Activated CD8-positive, alpha-beta memory T cell treated with anti-CD3 and anti-CD28 coated beads for 1 hour (primary cell): Measurements from ENCODE around the gene GRIK2.

Experiments used
- DNase-seq, 2 donors: peaks; one replicate each; pipeline ENCODE4 v3.0.0-alpha.2; 2020; ENCODE audit warnings: low read depth in 1 of 2; ENCODE audit errors: extremely low read depth in 1 of 2

The GRIK2 gene

DNA sequence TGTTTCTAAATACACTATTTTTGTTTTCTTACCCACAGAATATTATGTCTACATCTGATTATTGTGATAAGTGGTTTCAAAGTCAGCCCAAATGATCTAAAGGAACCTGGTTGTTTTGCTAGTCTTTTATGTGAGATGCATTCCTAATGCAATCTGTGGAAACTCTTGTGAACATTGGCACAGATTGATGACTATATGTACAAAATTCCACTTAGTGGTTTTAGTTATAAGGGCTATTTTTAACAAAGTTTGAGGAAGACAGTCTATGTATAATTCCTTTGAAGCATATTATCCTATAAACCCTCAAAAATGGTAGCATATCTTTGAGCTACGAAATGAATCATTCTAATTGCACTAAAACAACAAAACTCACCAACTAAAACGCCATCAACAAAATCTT, 140.9 kb downstream of the GRIK2 start:
- DNase-seq, result no peak

DNA sequence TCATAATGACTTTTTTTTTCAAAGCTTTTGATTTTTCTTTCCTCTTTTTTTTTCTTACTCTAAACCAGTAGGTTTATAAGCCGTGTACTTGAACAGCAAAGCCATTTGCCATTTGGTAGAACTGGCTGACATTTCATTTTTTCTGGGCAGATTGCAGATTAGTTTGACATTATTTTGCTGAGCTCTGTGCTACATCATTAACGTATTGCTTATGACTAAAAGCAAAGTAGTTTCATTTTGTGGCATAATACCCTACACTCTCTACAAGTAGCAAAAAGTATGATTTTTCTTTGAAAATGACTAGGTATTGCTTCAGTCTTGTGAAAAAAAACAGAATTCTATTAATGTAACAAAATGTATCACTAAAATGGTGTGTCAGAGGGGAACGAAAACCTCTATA, 141.3 kb downstream of the GRIK2 start:
- no peak for DNase-seq

DNA sequence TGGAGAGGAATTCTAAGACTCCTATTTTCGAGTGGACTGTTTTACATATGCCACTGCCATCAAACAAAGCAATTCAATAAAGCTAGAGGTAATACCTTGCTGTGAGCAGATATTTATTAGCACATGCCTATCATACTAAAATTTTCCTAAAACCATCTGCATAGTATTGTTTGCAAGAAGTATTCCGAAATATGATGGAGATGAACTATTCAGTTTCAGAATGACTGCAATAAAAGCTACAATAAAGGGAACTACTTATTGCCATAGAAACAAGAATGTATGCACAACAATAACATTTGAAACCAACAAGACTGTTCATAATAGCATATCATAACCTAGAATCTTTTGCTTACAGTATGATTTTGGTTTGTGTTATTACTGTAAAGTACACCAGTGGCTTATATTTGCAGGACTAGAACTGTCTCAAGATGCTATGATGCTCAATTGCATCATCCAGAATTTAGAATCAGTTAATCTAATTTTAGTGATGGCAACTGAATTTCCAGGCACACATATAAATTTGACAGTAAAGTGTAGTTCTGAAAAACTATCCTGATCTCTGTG, 144.3 kb downstream of the GRIK2 start:
- no peak for DNase-seq

DNA sequence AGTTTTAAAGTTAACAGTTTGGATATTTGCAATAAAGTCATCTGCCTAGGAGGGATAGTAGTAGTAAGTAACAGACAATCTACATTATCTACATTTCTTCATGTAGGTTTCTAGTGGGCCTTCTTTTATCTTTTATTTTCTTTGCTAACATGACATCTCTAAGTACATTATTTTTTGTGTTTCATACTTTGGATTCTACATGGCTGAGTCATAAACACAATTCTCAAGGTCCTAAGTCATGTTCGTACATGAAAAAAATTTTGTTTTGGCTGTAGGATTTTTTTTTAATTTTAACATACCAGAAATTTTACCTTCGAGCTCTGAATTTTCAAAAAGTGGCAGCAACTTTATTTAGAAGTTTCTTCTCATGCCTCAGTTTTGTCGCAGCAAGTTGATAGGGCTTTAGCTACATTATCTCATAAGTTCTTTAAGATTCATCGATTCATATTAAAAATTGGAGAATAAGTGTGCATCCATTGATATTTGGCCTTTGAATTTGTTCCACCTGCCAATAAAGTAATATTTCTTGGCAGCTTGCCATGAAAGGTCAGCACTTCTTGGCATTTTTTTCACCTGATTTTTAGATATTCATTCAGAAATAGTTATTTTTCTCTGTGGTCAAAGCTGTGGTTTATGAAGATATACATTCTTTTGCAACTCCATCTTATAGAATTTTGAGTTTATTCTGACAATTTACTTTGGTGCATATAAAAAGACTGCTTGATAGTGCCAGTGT, 146.2 kb downstream of the GRIK2 start:
- DNase-seq, result no peak

DNA sequence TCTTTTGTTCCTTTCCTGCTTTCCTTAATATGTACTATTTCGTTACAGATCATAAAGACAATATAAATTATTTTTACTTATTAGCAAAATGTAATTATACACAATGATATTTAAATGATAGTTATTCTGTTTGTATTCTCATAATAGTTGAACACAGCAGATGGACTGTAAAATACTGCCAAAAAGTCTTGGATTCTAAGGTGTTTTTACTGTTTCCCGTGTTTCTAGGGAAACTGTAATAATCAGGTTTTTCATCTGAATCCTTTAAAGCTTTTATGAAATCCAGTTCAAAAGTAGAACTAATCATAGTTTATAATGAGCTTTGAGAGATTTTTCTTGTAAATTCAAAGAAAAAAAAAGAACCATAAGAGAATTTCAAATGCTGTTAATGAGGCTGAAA, 148.4 kb downstream of the GRIK2 start:
- DNase-seq, result no peak

DNA sequence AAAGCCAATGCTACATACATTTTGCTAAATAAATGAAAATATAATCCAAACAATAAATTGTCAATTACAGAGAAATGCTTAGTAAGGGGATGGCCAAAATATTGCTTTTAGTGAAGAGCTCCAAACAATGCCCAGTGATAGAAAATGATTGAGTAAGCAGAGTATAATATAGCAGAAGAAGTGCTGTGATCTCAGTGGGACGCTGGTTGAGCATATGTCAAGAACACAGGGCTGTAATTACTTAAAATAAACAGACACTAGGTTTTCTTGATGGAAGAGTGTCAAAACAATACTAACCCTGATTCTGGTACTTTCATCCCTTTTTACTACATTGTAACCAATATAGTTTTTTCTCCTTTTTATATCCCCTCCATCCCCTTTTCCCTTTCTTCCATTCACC, 150.3 kb downstream of the GRIK2 start:
- no peak for DNase-seq

DNA sequence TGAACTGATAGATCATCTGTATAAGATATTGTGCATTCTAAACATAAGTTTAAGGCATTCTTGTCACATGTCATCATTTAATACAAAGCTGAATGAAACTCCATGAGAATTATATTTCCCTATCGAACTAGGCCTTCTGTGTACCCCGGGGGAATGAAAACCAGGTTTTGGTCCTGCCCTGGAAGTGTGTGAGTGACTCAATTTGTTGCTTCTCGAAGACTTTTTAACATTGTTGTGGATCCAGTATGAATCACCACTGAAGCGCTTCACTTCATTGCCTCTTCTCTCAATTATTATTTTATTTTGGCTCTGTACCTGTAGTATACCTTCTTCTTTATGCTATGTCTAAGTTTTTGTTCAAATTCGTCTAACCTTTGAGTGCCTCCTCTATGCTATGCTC, 150.8 kb downstream of the GRIK2 start:
- DNase-seq, result no peak

DNA sequence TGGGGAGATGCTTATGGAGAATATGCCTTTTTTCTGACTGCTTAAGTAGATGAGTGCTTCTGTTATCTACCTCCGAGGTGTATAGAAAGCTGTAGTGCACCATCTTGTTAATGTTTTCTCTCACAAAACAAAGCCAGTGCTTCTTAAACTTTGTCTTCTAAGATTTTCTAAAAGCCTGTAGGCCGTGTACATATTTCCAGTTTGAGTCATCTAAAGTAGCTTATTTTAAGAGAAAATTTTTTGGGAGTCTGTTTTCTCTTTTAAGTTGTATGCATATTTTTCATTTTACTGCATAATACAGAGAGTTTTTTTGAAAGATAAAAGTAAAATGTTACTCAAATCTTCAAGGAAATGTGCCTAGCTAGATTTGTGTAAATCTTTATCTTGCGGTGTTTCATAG, 151.7 kb downstream of the GRIK2 start:
- DNase-seq, result no peak

DNA sequence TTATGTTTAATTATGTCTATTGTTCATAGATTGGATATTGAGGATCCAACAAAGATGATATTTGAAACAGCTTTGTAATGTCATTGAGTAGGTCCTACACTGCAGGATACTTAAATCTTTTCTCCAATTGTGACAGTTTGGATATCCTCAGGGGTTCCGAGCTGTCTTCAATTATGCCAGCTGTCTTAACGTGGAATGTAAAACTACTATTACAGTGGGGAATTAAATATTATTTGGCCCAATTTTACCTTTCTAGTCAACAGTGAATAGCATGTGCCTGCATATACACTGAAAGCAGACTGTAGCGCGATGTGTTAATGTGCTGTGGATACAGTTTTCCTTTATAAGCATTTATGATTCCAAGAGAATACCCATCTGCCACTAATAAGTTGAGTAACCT, 156.9 kb downstream of the GRIK2 start:
- no peak for DNase-seq

DNA sequence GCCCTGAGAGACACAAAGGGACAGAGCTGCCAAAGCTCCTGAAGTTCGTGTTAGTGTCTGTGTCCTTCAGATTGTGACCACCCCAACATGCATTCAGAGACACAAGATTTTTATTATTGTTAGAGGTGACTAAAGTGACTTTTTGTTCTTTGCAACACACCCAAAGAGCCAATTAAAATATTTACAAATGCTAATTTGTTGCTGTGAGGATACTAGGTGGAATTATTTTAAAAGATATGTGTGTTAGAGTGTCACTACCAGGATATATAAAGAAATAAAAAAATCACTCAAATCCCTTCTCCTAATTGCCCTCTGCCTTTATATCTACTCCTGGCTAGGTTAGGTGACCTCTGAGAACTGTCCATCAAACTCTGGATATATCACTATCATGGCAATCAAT, 160.7 kb downstream of the GRIK2 start:
- no peak for DNase-seq

DNA sequence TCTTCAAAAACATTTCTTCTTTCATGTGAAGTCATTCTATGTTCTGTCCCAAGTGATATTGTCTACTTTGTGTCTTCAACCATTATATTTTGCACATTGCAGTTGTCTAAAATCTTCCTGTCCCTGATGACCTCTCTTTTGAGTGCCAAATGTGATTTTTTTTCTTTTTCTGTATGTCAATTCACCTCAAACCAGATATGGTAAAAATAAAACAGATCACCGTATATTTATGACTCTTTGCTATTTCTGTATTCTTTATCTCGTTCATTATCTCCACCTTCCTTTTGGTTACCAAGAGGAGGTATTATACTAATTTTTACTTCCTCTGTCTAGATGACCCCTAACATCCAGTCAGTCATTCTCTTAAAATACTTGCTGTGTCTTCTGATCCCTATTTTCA, 165.2 kb downstream of the GRIK2 start:
- no peak for DNase-seq

DNA sequence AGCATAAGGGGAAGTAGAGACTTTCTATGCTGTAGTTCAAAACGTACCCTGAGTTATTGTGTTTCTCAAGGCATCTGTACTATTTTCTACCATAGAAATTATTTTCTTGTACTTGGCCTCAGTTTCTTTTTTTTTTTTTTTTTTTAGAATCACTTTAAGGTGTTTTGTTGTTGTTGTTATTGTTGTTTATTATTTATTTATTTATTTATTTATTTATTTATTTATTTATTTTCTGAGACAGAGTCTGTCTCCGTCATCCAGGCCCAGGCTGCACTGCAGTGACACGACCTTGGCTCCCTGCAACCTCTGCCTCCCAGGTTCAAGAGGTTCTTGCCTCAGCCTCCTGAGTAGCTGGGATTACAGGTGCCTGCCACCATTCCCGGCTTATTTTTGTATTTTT, 179.1 kb downstream of the GRIK2 start:
- DNase-seq, result no peak

DNA sequence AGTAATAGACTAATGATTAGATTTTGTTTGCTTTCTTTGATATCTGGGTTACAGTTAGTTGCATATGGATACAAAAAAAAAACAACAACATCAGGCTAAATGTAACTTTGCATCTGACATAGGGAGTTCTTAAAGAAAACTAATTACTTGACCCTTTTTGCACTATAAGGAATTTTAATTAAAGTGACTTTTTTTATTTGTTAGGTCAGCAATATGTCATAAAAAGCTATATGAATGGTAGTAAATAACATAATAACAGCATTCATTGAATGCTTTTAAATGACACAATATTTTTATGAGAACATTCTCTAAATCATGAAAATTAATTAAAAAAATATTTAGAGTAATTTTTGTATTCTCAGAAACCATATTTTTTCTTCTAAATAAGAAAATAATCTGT, 183.6 kb downstream of the GRIK2 start:
- DNase-seq, result no peak

DNA sequence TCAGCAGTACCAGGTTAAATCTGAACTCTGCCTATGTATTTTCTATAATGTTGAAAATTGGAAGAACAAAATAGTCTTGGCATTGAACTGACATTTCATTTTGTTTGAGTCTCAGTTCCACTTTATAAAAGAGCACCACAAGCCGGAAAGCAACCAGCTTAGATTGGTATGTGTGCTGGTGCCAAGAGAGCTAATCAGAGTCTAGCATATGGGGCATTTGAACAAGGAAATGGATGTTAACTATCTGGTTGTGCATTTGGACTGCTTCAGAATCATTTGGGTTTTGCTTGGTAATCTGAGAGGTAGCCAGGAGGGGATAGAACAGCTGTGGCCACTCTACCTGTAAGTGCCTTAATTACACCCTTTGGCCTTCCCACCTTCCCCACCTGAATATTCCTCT, 184.8 kb downstream of the GRIK2 start:
- DNase-seq, result no peak

DNA sequence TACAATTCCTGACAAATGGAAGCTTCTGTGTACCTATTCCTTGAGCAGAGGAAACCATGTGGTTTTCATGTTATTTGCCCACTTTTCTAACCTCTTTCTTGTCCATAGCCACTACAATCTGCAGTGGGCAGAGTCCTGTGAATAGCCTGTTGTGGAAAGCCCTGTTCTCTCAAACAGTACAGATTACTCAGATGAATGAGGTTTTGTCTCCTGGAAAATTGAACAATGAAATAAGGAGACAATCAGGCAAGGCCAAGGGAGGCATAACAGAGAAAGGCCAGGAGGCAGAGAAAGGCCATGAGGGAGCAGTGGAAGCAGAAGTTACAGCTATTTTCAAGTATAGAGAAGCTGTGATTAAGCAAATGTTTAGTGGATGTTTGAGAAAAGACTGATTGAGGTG, 189.3 kb downstream of the GRIK2 start:
- no peak for DNase-seq

DNA sequence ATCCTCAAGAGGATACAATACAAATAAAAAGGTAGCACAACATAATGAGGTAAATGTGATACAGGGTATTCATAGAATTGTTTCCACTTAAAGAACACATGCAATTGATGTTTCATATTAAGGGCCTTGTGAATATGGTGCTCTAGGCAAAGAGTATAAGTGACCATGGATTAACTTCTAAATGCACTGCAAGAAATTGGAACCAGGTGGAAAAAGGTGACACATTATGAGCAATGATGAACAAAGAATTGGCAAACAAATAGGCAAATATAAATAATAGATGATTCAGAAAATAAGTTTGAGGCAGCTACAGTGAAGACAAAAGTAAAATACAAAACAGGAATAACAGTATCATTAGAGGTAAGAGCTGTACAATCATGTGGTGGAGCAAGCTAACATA, 192.0 kb downstream of the GRIK2 start:
- DNase-seq, result no peak

DNA sequence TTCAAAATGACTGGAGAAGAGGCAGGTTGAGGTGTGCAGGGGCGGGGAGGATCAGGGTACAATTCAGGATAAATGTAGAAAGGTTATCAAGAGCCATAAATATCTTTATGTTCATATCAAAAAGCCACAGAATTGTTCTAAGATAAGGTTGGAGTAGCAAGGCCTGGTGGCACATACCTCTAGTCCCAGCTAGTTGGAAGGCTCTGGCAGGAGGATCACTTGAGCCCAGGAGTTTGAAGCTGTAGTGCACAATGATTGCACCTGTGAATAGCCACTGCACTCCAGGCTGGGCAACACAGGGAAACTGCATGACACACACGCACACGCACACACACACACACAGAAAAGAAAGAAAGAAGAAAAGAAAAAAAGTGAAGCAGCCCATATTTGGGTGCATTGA, 194.8 kb downstream of the GRIK2 start:
- no peak for DNase-seq

DNA sequence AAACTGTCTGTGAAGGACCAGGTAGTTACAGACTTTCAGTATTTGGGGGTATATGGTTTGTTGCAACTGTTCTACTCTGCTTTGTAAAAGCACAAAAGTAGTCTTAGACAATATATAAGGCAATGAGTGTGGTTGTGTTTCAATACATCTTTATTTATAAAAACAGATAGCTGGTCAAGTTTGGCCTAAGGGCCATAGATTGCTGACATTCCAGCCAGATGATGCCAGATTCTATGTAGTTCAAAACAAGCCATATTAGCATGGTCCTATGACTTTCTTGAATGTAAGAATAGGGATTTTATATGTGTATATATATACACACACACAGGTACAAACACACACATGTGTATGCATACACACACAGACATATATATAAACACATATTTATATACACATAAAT, 201.8 kb downstream of the GRIK2 start:
- no peak for DNase-seq

DNA sequence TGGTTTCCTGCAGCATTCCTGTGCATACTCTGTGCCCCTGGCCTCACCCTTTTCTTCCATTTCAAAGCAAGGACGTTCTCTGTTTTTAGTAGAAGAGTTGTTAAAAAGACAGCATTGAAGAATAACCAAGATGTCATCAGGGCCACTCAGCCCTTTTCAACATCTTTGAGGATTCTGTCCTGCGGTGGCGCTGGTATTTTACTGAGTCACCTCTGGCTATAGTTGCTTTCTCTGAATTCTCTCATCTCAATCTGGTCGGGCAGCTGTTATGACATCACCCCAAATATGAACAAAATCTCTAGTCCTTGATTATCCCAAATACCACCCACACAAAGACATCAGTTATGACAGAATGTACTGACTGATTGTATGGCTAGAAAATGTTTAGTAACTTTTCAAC, 204.2 kb downstream of the GRIK2 start:
- no peak for DNase-seq

DNA sequence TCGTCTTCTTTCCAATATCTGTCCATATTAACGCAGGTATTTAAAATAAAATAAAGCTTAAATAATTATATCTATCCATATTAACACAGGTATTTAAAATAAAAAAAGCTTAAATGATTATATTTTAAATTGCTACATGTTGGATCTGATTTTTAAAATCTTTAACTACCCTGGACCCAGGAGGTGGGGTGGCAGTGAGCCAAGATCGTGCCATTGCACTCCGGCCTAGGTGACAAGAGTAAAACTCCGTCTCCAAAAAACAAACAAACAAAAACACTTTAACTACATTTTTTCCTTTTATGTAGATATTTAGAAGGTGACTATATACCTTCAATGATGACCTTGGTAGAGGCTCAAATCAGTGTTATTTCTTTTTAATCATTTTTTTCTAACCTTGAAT, 211.9 kb downstream of the GRIK2 start:
- no peak for DNase-seq

DNA sequence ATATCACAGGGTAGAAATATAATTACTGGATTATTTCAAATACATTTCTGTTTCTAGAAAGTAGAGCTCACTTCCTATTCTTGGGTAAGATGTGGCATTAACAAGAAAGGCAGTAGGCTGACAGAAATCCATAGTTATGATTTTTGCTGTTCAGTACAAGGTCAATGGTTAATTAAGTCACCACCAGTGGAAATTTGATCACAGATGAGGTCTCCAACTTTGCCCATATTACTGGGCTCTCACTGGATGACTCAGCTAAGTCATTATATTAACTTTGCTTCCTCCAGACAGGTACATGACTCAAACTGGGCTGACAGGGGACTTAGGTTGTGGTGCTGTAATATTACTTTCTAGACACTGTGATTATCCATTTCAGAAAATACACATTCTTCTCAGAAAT, 212.4 kb downstream of the GRIK2 start:
- no peak for DNase-seq

DNA sequence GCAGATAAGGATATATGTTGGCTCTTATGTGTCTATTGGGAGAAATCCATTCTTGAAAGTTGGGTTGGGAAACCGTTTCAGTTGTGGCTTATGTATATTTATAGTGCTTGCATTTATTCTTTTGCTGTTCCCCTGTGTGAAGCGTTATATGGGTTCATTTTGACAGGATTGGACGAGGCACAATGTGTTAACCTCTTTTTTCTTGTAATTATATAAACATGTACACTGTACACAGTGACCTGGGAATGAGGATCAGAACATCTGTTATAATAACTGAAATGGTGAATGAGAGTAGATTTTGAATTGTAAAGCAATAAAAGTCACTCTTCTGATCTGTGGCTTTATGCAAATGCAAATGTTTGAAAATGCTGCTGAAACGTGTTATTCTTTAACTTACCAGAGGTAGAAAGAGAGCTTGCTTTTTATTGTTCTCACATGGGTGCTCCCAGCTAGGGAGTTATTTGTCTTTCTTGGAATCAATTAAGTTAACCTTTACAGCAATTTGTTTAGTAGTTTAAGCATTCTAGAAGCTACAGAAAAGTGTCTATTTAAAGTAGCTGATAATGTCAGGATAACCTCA, 213.7 kb downstream of the GRIK2 start:
- DNase-seq, result no peak

DNA sequence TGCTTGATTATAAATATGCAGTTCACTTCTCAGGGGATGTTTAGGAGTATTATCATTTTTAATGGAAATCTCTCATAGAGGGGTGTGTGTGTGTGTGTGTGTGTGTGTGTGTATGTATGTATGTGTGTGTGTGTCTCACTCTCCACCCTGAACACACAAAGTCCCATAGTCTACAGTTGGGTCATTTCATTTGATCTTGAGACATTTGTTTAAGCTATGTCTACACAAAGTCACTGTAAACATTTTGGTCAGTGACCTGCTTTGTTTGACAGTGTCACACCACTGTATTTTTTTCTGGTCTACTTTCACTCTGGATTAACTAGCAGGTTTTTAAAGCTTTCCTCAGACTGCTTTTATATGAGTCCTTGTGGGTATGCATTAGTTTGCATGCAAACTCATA, 215.2 kb downstream of the GRIK2 start:
- DNase-seq, result no peak
